GM20000 (cell line): Measurements from ENCODE around the gene FUT3.

ENCODE experiments used
- DNase-seq: peaks from one replicate; pipeline ENCODE4 v3.0.0; 2012; ENCODE audit warnings: low spot score
- TF ChIP-seq, protein P1 (sequence below): IDR thresholded peaks from 2 replicates; pipeline ENCODE4 v1.5.1; 2012; ENCODE audit warnings: mild to moderate bottlenecking, control low read depth; ENCODE audit errors: extremely low read depth, missing control alignments

FUT3 gene

DNA sequence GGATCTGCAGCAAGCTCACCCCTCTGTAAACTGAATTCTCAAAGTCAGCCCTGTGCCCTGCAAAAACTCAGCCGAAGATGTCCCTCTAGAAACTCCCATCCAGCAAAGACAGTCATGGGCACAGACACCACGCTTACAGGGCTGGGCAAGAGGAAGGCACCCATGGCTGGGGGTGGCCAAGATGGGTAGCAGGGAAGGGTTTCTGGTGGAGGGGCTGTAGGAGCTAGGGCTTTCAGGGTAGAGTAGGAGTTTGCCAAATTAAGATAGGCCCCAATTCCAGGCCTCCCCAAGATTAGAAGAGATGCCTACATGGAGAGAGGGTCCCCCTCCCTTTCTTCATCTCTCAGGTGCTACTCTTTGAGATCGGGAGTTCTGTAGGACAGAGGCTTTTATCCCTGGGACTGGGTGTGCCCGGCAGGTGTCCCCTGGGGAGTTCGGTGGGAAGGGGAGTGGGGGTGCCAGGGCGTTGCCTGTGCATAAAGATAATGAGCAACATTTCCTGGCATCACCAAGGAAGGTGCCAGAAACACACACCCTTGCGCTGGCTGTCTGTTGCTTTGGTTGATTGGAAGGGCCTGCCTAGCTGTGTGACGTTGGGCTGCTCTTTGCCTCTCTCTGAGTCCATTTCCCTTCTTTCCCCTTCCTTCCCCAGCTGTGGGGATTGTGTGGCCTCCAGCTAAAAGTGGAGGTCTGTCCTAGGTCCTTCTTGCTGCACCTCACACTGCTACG, 37.0 kb downstream of the FUT3 start:
- TF ChIP-seq, protein P1, sequence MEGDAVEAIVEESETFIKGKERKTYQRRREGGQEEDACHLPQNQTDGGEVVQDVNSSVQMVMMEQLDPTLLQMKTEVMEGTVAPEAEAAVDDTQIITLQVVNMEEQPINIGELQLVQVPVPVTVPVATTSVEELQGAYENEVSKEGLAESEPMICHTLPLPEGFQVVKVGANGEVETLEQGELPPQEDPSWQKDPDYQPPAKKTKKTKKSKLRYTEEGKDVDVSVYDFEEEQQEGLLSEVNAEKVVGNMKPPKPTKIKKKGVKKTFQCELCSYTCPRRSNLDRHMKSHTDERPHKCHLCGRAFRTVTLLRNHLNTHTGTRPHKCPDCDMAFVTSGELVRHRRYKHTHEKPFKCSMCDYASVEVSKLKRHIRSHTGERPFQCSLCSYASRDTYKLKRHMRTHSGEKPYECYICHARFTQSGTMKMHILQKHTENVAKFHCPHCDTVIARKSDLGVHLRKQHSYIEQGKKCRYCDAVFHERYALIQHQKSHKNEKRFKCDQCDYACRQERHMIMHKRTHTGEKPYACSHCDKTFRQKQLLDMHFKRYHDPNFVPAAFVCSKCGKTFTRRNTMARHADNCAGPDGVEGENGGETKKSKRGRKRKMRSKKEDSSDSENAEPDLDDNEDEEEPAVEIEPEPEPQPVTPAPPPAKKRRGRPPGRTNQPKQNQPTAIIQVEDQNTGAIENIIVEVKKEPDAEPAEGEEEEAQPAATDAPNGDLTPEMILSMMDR, result no peak
- DNase-seq, result no peak

GRCh38 chr19:5811117-5811516, 40.1 kb downstream of the FUT3 start:
- TF ChIP-seq, protein P1, result no peak

DNA sequence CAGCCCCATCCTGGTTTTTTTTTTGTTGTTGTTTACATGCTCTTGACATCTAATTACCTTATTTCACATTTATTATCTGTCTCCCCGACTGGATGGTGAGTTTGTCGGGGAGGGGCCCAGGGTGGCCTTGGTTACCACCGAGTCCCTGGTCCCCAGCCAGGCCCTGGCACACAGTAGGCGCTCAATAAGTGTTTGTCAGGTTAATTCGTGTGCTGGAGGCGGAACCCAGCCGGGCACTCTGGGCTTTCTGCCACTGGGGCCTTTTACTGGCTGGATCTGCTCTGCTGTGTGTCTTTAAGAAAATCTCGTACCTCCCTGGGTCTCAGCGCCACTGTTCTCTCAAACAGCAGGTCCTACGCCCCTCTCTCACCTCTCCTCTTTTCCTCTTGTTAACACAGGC, 41.8 kb downstream of the FUT3 start:
- TF ChIP-seq, protein P1, result no peak
- DNase-seq, result no peak

More at GRCh38 chr19:5811117-5811516, 40.1 kb downstream of the FUT3 start:
- DNase-seq, result no peak

GRCh38 chr19:5809053-5809452, 42.2 kb downstream of the FUT3 start:
- TF ChIP-seq, protein P1, result no peak
- no peak for DNase-seq

DNA sequence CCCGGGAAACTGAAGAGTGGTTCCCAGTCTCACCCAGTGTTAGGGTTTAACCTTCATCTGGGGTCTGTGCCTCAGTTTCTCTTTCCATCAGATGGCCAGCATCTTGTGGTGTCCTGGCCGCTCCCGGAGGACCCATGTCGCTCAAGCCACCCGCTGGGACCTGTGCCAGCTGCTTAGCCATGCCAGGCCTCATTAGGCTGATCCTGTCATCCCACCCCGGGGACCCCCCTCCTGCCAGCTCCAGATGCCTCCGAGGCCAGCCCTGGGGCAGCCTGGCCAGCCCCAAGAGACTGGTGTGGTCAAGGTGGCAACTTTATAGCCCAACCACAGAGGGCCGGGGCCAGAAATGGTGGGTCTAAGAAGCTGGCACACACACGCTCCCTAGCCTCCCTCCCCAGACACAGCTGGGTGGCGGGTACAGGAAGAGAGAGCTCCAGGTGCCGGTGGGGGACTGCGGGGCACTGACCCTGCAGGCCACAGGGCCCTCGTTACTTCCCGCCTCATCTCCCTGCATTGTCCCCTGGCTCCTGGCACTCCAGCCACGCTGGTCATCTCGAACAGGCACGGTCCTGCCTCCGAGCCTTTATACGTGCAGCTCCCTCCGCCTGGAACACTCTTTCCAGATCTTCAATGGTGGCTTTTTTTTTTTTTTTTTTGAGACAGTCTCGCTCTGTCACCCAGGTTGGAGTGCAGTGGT, 43.0 kb downstream of the FUT3 start:
- TF ChIP-seq, protein P1, result no peak
- no peak for DNase-seq

DNA sequence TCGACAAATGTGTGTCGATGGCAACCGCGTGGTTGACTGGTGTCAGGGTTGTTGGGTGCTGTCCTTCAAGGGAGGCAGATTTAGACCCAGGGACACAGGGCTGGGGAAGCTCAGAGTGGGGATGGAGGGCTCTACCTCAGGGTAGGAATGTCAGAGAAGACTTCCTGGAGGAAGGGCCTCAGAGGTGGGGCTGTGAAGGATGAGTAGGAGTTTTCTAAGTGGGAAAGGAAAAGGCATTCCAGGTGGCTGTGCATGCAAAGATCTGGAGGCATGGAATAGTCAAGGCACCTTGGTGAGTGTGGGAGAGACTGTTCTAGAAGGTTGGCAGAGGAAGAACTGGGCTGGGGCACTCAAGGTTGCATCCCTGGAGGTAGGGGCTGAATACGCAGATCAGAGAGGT, 44.3 kb downstream of the FUT3 start:
- no peak for DNase-seq
- TF ChIP-seq, protein P1, result no peak

- DNase-seq, result no peak
- TF ChIP-seq, protein P1, result no peak
These were observed 45.1 kb downstream of the FUT3 start for GRCh38 chr19:5806133-5806489.
